HepG2 (cell line): ENCODE results near the gene RPS6KB2. TPM values are rescaled to one million over a fixed set of nuclear protein-coding genes. Genes with fewer than 3 reads are reported as not detected.

Source experiments
- AKAP8 ChIP-seq: sonication (generic); formaldehyde crosslinking; IDR thresholded peaks from 2 replicates; pipeline ENCODE4 v1.5.1; 2020; ENCODE audit warnings: mild to moderate bottlenecking, missing genetic modification reagents
- CREM ChIP-seq, 2 experiments: sonication (generic) in 1 of 2; formaldehyde crosslinking in 1 of 2; IDR thresholded peaks; 2 replicates each; pipeline versions ENCODE4 v1.4.0 to v1.6.1; 2016 to 2020; ENCODE audit warnings: antibody characterized with exemption in 1 of 2, mild to moderate bottlenecking in 1 of 2, missing genetic modification reagents in 1 of 2
- IRX3 ChIP-seq: sonication (generic); formaldehyde crosslinking; IDR thresholded peaks from 2 replicates; pipeline ENCODE4 v1.8.1; 2023; ENCODE audit warnings: mild to moderate bottlenecking, low read depth, missing genetic modification reagents, borderline replicate concordance
- NRL ChIP-seq: sonication (generic); formaldehyde crosslinking; IDR thresholded peaks from 2 replicates; pipeline ENCODE4 v1.5.0; 2020; ENCODE audit warnings: missing genetic modification reagents, mild to moderate bottlenecking, moderate library complexity, borderline replicate concordance
- RFX3 ChIP-seq: IDR thresholded peaks from 2 replicates; pipeline ENCODE4 v1.6.1; 2016; ENCODE audit warnings: missing biosample characterization, missing genetic modification reagents
- SAP130 ChIP-seq: IDR thresholded peaks from 2 replicates; pipeline ENCODE4 v1.6.1; 2016; ENCODE audit warnings: low read depth
- STAG1 ChIP-seq: sonication (generic); formaldehyde crosslinking; IDR thresholded peaks from 2 replicates; pipeline ENCODE4 v1.4.0; 2020; ENCODE audit warnings: missing genetic modification reagents
- ZNF550 ChIP-seq: sonication (generic); formaldehyde crosslinking; IDR thresholded peaks from 2 replicates; pipeline ENCODE4 v1.4.0; 2020; ENCODE audit warnings: mild to moderate bottlenecking, missing genetic modification reagents, borderline replicate concordance
- ZNF616 ChIP-seq: sonication (generic); formaldehyde crosslinking; IDR thresholded peaks from 2 replicates; pipeline ENCODE4 v1.5.0; 2020; ENCODE audit warnings: low read depth, mild to moderate bottlenecking, missing genetic modification reagents
- polyA plus RNA-seq, 8 experiments: library from polyadenylated mRNA; depleted of rRNA in 3 of 8; stranded (reverse) in 7 of 8; unstranded in 1 of 8; fragments of >200 nt; fragmentation: Illumina TruSeq in 4 of 8; extraction: Trizol in 4 of 8; gene quantifications; 2 replicates each; pipeline versions ENCODE4 v1.2.1 to v1.2.3, GENCODE V29; 2011 to 2016; ENCODE audit warnings: low read depth in 4 of 8, missing spikeins in 1 of 8, mixed read lengths in 1 of 8; ENCODE audit not compliant: insufficient read depth in 1 of 8
- total RNA-seq, 5 experiments: library from RNA; depleted of rRNA; stranded (reverse); fragments of >200 nt; fragmentation: Illumina TruSeq; extraction: Trizol; gene quantifications; 2 replicates each; pipeline ENCODE4 v1.2.3, GENCODE V29; 2016; ENCODE audit warnings: low read depth in 1 of 5
- TF ChIP-seq, protein P1 (sequence below): sonication (generic); formaldehyde crosslinking; IDR thresholded peaks from 2 replicates; pipeline ENCODE4 v1.4.0; 2020; ENCODE audit warnings: missing genetic modification reagents, mild to moderate bottlenecking, borderline replicate concordance
- TF ChIP-seq, protein P2 (sequence below): sonication (generic); formaldehyde crosslinking; IDR thresholded peaks from 2 replicates; pipeline ENCODE4 v1.8.1; 2022; ENCODE audit warnings: mild to moderate bottlenecking, missing genetic modification reagents
- TF ChIP-seq, protein P3 (sequence below): sonication (generic); formaldehyde crosslinking; IDR thresholded peaks from 2 replicates; pipeline ENCODE4 v1.5.1; 2020; ENCODE audit warnings: mild to moderate bottlenecking, moderate library complexity, missing genetic modification reagents
- TF ChIP-seq, protein P4 (sequence below): sonication (generic); formaldehyde crosslinking; IDR thresholded peaks from 2 replicates; pipeline ENCODE4 v1.4.0; 2020; ENCODE audit warnings: missing genetic modification reagents, borderline replicate concordance
- TF ChIP-seq, protein P5 (sequence below): IDR thresholded peaks from 2 replicates; pipeline ENCODE4 v1.6.1; 2016
- TF ChIP-seq, protein P6 (sequence below): IDR thresholded peaks from 2 replicates; pipeline ENCODE4 v1.6.1; 2016; ENCODE audit warnings: low read depth, borderline replicate concordance
- TF ChIP-seq, protein P7 (sequence below): sonication (generic); formaldehyde crosslinking; IDR thresholded peaks from 2 replicates; pipeline ENCODE4 v1.8.0; 2022; ENCODE audit warnings: mild to moderate bottlenecking, missing genetic modification reagents, moderate library complexity

RPS6KB2 gene
- total and polyA plus RNA-seq, 2 of the 13 experiments (the other 11 are each of a cell fraction or from before 2014, with no cell fraction given): 52.9 to 54.8 TPM

DNA sequence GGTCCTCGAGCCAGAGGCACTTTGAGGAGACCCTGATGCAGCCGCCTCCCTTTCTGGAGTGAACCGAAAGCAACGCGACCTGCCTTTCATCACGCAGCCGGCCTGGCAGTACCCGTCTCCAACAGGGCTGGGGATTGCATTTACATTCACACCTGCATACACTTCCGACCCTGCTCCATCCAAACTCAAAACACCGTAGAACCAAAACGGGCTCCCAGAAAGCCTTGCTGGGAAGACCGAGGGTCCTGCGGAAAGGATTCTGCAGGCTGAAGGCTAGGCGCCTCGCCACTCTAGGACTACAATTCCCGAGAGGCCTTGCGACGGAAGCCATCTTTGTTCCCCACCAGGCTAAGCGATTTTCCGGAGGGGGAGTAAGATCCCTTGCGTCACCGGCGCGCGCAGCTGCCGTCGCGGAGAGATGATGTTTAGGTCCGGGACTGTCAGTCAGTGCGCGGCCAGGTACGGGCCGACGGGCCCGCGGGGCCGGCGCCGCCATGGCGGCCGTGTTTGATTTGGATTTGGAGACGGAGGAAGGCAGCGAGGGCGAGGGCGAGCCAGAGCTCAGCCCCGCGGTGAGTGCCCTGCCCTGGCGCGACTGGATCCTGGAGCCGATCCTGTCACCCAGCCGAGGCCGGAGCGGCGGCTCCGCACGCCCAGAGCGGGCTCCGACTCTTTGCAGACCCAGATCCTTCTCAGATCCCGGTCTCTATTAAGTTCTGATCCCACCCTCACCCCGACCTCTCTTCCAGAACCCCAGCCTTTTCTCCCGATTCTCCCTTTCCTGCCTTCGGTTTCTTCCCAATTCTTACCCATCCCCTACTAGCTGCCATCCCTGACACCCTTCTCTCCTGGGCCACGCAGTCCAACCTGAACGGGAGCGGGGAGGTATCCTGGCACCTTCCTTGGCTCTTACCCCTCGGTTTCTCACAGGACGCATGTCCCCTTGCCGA lies at the start of gene RPS6KB2 (continued):
- TF ChIP-seq, protein P1, sequence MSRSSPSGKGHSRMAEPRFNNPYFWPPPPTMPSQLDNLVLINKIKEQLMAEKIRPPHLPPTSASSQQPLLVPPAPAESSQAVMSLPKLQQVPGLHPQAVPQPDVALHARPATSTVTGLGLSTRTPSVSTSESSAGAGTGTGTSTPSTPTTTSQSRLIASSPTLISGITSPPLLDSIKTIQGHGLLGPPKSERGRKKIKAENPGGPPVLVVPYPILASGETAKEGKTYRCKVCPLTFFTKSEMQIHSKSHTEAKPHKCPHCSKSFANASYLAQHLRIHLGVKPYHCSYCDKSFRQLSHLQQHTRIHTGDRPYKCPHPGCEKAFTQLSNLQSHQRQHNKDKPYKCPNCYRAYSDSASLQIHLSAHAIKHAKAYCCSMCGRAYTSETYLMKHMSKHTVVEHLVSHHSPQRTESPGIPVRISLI (CRISPR knock-in tag): no peak
- TF ChIP-seq ZNF616: no peak
- TF ChIP-seq, protein P2, sequence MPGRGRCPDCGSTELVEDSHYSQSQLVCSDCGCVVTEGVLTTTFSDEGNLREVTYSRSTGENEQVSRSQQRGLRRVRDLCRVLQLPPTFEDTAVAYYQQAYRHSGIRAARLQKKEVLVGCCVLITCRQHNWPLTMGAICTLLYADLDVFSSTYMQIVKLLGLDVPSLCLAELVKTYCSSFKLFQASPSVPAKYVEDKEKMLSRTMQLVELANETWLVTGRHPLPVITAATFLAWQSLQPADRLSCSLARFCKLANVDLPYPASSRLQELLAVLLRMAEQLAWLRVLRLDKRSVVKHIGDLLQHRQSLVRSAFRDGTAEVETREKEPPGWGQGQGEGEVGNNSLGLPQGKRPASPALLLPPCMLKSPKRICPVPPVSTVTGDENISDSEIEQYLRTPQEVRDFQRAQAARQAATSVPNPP (CRISPR knock-in tag): no peak; the same call in 1 of the 2 replicates
- TF ChIP-seq AKAP8: 0 out of 2 replicates have a peak, but pooled peaks have one; percentile 36
- TF ChIP-seq SAP130: peak; percentile 97
- TF ChIP-seq, protein P3, sequence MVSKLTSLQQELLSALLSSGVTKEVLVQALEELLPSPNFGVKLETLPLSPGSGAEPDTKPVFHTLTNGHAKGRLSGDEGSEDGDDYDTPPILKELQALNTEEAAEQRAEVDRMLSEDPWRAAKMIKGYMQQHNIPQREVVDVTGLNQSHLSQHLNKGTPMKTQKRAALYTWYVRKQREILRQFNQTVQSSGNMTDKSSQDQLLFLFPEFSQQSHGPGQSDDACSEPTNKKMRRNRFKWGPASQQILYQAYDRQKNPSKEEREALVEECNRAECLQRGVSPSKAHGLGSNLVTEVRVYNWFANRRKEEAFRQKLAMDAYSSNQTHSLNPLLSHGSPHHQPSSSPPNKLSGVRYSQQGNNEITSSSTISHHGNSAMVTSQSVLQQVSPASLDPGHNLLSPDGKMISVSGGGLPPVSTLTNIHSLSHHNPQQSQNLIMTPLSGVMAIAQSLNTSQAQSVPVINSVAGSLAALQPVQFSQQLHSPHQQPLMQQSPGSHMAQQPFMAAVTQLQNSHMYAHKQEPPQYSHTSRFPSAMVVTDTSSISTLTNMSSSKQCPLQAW: peak; percentile 15
- TF ChIP-seq, protein P4, sequence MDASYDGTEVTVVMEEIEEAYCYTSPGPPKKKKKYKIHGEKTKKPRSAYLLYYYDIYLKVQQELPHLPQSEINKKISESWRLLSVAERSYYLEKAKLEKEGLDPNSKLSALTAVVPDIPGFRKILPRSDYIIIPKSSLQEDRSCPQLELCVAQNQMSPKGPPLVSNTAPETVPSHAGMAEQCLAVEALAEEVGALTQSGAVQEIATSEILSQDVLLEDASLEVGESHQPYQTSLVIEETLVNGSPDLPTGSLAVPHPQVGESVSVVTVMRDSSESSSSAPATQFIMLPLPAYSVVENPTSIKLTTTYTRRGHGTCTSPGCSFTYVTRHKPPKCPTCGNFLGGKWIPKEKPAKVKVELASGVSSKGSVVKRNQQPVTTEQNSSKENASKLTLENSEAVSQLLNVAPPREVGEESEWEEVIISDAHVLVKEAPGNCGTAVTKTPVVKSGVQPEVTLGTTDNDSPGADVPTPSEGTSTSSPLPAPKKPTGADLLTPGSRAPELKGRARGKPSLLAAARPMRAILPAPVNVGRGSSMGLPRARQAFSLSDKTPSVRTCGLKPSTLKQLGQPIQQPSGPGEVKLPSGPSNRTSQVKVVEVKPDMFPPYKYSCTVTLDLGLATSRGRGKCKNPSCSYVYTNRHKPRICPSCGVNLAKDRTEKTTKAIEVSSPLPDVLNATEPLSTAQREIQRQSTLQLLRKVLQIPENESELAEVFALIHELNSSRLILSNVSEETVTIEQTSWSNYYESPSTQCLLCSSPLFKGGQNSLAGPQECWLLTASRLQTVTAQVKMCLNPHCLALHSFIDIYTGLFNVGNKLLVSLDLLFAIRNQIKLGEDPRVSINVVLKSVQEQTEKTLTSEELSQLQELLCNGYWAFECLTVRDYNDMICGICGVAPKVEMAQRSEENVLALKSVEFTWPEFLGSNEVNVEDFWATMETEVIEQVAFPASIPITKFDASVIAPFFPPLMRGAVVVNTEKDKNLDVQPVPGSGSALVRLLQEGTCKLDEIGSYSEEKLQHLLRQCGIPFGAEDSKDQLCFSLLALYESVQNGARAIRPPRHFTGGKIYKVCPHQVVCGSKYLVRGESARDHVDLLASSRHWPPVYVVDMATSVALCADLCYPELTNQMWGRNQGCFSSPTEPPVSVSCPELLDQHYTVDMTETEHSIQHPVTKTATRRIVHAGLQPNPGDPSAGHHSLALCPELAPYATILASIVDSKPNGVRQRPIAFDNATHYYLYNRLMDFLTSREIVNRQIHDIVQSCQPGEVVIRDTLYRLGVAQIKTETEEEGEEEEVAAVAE (CRISPR knock-in tag): no peak
- TF ChIP-seq CREM (IDR thresholded peaks at IDR 0.05): peak; percentile 100
- TF ChIP-seq CREM (CRISPR knock-in tag; IDR thresholded peaks at IDR 0.05): peak; percentile 98
- peak; percentile 21; the same call in 1 of the 2 replicates for TF ChIP-seq STAG1
- TF ChIP-seq, protein P5, sequence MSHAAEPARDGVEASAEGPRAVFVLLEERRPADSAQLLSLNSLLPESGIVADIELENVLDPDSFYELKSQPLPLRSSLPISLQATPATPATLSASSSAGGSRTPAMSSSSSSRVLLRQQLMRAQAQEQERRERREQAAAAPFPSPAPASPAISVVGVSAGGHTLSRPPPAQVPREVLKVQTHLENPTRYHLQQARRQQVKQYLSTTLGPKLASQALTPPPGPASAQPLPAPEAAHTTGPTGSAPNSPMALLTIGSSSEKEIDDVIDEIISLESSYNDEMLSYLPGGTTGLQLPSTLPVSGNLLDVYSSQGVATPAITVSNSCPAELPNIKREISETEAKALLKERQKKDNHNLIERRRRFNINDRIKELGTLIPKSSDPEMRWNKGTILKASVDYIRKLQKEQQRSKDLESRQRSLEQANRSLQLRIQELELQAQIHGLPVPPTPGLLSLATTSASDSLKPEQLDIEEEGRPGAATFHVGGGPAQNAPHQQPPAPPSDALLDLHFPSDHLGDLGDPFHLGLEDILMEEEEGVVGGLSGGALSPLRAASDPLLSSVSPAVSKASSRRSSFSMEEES (CRISPR knock-in tag): no peak
- TF ChIP-seq, protein P6, sequence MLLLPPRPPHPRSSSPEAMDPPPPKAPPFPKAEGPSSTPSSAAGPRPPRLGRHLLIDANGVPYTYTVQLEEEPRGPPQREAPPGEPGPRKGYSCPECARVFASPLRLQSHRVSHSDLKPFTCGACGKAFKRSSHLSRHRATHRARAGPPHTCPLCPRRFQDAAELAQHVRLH (CRISPR knock-in tag): no peak; the same call in 1 of the 2 replicates
- TF ChIP-seq, protein P7, sequence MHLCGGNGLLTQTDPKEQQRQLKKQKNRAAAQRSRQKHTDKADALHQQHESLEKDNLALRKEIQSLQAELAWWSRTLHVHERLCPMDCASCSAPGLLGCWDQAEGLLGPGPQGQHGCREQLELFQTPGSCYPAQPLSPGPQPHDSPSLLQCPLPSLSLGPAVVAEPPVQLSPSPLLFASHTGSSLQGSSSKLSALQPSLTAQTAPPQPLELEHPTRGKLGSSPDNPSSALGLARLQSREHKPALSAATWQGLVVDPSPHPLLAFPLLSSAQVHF (CRISPR knock-in tag): no peak
- TF ChIP-seq IRX3 (CRISPR knock-in tag): no peak
- TF ChIP-seq NRL (CRISPR knock-in tag): peak; percentile 11; the same call in 1 of the 2 replicates
- TF ChIP-seq ZNF550 (CRISPR knock-in tag): no peak
- TF ChIP-seq RFX3 (CRISPR knock-in tag): no peak
